ENCODE data around the gene SLC46A2. TPM values are rescaled to one million over a fixed set of nuclear protein-coding genes. Genes with fewer than 3 reads are reported as not detected.

SLC46A2 gene
- total and polyA plus RNA-seq, 2 donors (not counting 1 experiment from before 2014, with no cell fraction given), result 0.18 TPM; not detected in 1

DNA sequence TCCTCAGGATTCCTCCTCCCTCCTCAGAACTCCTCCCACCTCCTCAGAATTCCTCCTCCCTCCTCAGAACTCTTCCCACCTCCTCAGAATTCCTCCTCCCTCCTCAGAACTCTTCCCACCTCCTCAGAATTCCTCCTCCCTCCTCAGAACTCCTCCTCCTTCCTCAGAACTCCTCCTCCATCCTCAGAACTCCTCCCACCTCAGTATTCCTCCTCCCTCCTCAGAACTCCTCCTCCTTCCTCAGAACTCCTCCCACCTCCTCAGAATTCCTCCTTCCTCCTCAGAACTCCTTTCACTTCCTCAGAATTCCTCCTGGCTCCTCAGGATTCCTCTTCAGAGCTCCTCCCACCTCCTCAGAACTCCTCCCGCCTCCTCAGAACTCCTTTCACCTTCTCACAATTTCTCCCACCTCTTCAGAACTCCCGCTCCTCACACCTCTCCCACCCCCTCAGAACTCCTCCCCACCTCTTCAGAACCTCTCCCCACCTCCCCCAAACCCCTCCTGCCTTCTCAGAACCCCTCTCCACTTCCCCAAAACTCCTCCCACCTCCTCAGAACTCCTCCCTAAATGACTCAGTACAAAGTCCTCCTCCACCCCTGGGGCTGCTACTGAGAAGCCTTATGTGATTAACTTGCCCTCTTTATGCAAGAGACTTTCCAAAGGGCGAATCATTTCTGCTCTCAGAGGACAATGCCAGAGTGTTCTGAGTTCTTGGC is 23.2 kb downstream of the SLC46A2 start:
- Histone ChIP-seq H3K27ac (ENCODE audit: low read length in 2 of 2) (no peak overlapping the region), H3K4me1 (ENCODE audit: control insufficient read depth in 2 of 2, insufficient read depth in 2 of 2, low read length in 2 of 2) (peaks cover 39 to 62% of the 10 kb centered on the region in 2 donors), H3K79me2 (ENCODE audit: control insufficient read depth, insufficient read depth, low read length) (no peaks in the 10 kb centered on the region), H3K9ac (ENCODE audit: low read length) (no peak overlapping the region), H2AFZ (ENCODE audit: insufficient read depth, low read depth, low read length, poor library complexity, severe bottlenecking) (no peak overlapping the region), H3K4me3 (ENCODE audit: control extremely low read depth in 1 of 5, extremely low read depth in 1 of 5, insufficient read depth in 1 of 5, low read depth in 2 of 5, low read length in 4 of 5) (no peak overlapping the region), H3K9me3 (ENCODE audit: control extremely low read depth in 1 of 3, control insufficient read depth in 2 of 3, insufficient read depth in 1 of 3, low read length in 2 of 3) (no peaks in the 10 kb centered on the region), H3K36me3 (replicated peaks in 1 of 2; ENCODE audit: control extremely low read depth in 1 of 2, control insufficient read depth in 1 of 2, extremely low read depth in 1 of 2, insufficient read depth in 2 of 2, low read length in 1 of 2) (peaks cover 0 to 15% of the 10 kb centered on the region in 2 experiments), H3K4me2 (replicated peaks; ENCODE audit: low read depth, low read length, poor library complexity, severe bottlenecking) (no peak overlapping the region), H4K20me1 (ENCODE audit: control insufficient read depth, insufficient read depth, low read length, poor library complexity, severe bottlenecking) (no peaks in the 10 kb centered on the region), H3K27me3 (replicated peaks in 1 of 4; ENCODE audit: control extremely low read depth in 1 of 4, control insufficient read depth in 3 of 4, insufficient read depth in 4 of 4, low read length in 3 of 4) (no peaks in the 10 kb centered on the region)
- DNase-seq (no peak), ATAC-seq (ENCODE audit: low read depth) (no peak)
- intact Hi-C loops (cut with micrococcal nuclease), result no loop called here
- H3K27me3 Mint-ChIP-seq, result no peaks in the 10 kb centered on the region
- no peaks in the 10 kb centered on the region for H3K9me3 Mint-ChIP-seq (ENCODE audit: insufficient read depth)
- H3K4me3 Mint-ChIP-seq, result no peak overlapping the region
- TF ChIP-seq EZH2 (IDR thresholded peaks at IDR 0.05; ENCODE audit: borderline replicate concordance, insufficient read depth, low read depth, low read length, poor library complexity, severe bottlenecking), result no peak
- TF ChIP-seq, protein P1, sequence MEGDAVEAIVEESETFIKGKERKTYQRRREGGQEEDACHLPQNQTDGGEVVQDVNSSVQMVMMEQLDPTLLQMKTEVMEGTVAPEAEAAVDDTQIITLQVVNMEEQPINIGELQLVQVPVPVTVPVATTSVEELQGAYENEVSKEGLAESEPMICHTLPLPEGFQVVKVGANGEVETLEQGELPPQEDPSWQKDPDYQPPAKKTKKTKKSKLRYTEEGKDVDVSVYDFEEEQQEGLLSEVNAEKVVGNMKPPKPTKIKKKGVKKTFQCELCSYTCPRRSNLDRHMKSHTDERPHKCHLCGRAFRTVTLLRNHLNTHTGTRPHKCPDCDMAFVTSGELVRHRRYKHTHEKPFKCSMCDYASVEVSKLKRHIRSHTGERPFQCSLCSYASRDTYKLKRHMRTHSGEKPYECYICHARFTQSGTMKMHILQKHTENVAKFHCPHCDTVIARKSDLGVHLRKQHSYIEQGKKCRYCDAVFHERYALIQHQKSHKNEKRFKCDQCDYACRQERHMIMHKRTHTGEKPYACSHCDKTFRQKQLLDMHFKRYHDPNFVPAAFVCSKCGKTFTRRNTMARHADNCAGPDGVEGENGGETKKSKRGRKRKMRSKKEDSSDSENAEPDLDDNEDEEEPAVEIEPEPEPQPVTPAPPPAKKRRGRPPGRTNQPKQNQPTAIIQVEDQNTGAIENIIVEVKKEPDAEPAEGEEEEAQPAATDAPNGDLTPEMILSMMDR (IDR thresholded peaks at IDR 0.05), result no peak
- ChIA-PET POLR2A (interaction anchor here (0.7 kb wide), 1 partner anchor 331 kb away, joined by 4 read pairs; no protein-coding TSS in a partner anchor), CTCF (interaction anchor here (1.6 kb wide), 1 partner anchor 35 kb away, joined by 7 read pairs; no protein-coding TSS in a partner anchor)
- WGBS (ENCODE audit: insufficient coverage), result 53% methylated on average over 3 of the region's 3 CpGs
- peaks cover 43% of the 10 kb centered on the region for H3K4me1 Mint-ChIP-seq
- no peak overlapping the region for H3K27ac Mint-ChIP-seq

DNA sequence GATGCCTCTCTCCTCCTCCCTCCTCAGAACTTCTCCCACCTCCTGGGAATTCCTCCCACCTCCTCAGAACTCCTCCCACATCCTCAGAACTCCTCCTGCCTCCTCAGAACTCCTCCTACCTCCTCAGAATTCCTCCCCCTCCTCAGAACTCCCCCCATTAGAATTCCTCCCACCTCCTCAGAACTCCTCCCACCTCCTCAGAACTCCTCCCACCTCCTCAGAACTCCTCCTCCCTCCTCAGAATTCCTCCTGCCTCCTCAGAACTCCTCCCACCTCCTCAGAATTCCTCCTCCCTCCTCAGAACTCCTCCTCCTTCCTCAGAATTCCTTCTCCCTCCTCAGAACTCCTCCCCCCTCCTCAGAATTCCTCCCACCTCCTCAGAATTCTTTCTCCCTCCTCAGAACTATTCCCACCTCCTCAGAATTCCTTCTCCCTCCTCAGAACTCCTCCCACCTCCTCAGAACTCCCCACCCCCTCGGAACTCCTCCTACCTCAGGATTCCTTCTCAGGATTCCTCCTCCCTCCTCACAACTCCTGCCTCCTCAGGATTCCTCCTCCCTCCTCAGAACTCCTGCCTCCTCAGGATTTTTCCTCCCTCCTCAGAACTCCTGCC is 23.9 kb downstream of the SLC46A2 start:
- ChIA-PET POLR2A (interaction anchor here (0.7 kb wide), 1 partner anchor 330 kb away, joined by 4 read pairs; no protein-coding TSS in a partner anchor), CTCF (no interaction called here)
- Mint-ChIP-seq H3K4me1 (peaks cover 43% of the 10 kb centered on the region), H3K9me3 (ENCODE audit: insufficient read depth) (no peaks in the 10 kb centered on the region), H3K4me3 (no peak overlapping the region), H3K27me3 (no peaks in the 10 kb centered on the region), H3K27ac (no peak overlapping the region)
- H3K79me2 ChIP-seq (ENCODE audit: control insufficient read depth, insufficient read depth, low read length), result no peaks in the 10 kb centered on the region
- no peak overlapping the region for H3K9ac ChIP-seq (ENCODE audit: low read length)
- no peaks in the 10 kb centered on the region for H4K20me1 ChIP-seq (ENCODE audit: control insufficient read depth, insufficient read depth, low read length, poor library complexity, severe bottlenecking)
- no peak overlapping the region for H3K4me3 ChIP-seq (ENCODE audit: control extremely low read depth in 1 of 5, extremely low read depth in 1 of 5, insufficient read depth in 1 of 5, low read depth in 2 of 5, low read length in 4 of 5)
- H3K27ac ChIP-seq (ENCODE audit: low read length in 2 of 2), result no peak overlapping the region
- H3K4me1 ChIP-seq (ENCODE audit: control insufficient read depth in 2 of 2, insufficient read depth in 2 of 2, low read length in 2 of 2), result peaks cover 42 to 63% of the 10 kb centered on the region in 2 donors
- no peak overlapping the region for H3K4me2 ChIP-seq (replicated peaks; ENCODE audit: low read depth, low read length, poor library complexity, severe bottlenecking)
- ATAC-seq (ENCODE audit: low read depth) (no peak), DNase-seq (no peak)
- no peaks in the 10 kb centered on the region for H3K9me3 ChIP-seq (ENCODE audit: control extremely low read depth in 1 of 3, control insufficient read depth in 2 of 3, insufficient read depth in 1 of 3, low read length in 2 of 3)
- 100% methylated on average over 1 of the region's 1 CpG for WGBS (ENCODE audit: insufficient coverage)
- H3K27me3 ChIP-seq (replicated peaks in 1 of 4; ENCODE audit: control extremely low read depth in 1 of 4, control insufficient read depth in 3 of 4, insufficient read depth in 4 of 4, low read length in 3 of 4), result no peaks in the 10 kb centered on the region
- intact Hi-C loops (cut with micrococcal nuclease), result no loop called here
- H2AFZ ChIP-seq (ENCODE audit: insufficient read depth, low read depth, low read length, poor library complexity, severe bottlenecking), result no peak overlapping the region
- TF ChIP-seq, protein P1 (IDR thresholded peaks at IDR 0.05), result no peak
- TF ChIP-seq EZH2 (IDR thresholded peaks at IDR 0.05; ENCODE audit: borderline replicate concordance, insufficient read depth, low read depth, low read length, poor library complexity, severe bottlenecking), result no peak
- H3K36me3 ChIP-seq (replicated peaks in 1 of 2; ENCODE audit: control extremely low read depth in 1 of 2, control insufficient read depth in 1 of 2, extremely low read depth in 1 of 2, insufficient read depth in 2 of 2, low read length in 1 of 2), result peaks cover 0 to 15% of the 10 kb centered on the region in 2 experiments
